ENCODE data around the gene ZC3H11A.

DNA sequence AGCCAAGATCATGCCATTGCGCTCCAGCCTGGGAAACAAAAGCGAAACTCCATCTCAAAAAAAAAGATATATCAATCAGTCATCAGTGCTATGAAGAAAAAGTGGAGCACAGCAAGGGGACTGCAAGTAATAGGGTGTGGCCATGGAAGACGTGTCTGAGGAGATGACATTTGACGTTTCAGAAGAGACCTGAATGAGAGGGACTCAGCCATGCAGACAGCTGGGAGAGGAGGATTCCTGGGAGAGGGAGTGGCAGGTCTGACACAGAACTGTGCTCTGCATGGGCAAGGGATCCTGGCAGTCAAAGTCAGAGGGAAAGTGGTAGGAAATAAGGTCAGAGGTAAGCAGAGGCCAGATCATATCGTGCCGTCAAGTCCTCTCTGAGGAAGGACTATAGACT, 27.2 kb upstream of the ZC3H11A start:
- no peak for TF ChIP-seq POLR2AphosphoS5 (IDR thresholded peaks at IDR 0.05; ENCODE audit: low read depth, low read length)
- no peak for TF ChIP-seq CEBPB (IDR thresholded peaks at IDR 0.05; ENCODE audit: low read depth)
- TF ChIP-seq, protein P1, sequence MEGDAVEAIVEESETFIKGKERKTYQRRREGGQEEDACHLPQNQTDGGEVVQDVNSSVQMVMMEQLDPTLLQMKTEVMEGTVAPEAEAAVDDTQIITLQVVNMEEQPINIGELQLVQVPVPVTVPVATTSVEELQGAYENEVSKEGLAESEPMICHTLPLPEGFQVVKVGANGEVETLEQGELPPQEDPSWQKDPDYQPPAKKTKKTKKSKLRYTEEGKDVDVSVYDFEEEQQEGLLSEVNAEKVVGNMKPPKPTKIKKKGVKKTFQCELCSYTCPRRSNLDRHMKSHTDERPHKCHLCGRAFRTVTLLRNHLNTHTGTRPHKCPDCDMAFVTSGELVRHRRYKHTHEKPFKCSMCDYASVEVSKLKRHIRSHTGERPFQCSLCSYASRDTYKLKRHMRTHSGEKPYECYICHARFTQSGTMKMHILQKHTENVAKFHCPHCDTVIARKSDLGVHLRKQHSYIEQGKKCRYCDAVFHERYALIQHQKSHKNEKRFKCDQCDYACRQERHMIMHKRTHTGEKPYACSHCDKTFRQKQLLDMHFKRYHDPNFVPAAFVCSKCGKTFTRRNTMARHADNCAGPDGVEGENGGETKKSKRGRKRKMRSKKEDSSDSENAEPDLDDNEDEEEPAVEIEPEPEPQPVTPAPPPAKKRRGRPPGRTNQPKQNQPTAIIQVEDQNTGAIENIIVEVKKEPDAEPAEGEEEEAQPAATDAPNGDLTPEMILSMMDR (IDR thresholded peaks at IDR 0.05 in 2 of 3, conservative IDR thresholded peaks at IDR 0.05 in 1 of 3; ENCODE audit: borderline replicate concordance in 1 of 3, insufficient read depth in 1 of 3, low read depth in 2 of 3, low read length in 2 of 3), result no peak
- TF ChIP-seq EZH2 (IDR thresholded peaks at IDR 0.05), result no peak
- TF ChIP-seq YY1 (IDR thresholded peaks at IDR 0.05; ENCODE audit: extremely low read depth, insufficient replicate concordance, low read depth, low read length), result no peak
- TF ChIP-seq ZFX (IDR thresholded peaks at IDR 0.05), result no peak
- no peak for TF ChIP-seq SIN3A (IDR thresholded peaks at IDR 0.05; ENCODE audit: low read depth)
- no peak for TF ChIP-seq JUND (IDR thresholded peaks at IDR 0.05)
